HepG2 (cell line): ENCODE results near the gene CXCR5.

Experiments
- AGO1 ChIP-seq: fragments of 200-400 bp; formaldehyde crosslinking; IDR thresholded peaks from 2 replicates; pipeline ENCODE4 v1.6.1; 2017; ENCODE audit warnings: mild to moderate bottlenecking, low read depth, low read length, moderate library complexity; ENCODE audit not compliant: poor library complexity, severe bottlenecking
- ATF2 ChIP-seq: sonication (generic); formaldehyde crosslinking; IDR thresholded peaks from 2 replicates; pipeline ENCODE4 v1.4.0; 2020; ENCODE audit warnings: missing genetic modification reagents
- CTCF ChIP-seq: sonication (generic); formaldehyde crosslinking; IDR thresholded peaks from 2 replicates; pipeline ENCODE4 v1.5.0; 2020; ENCODE audit warnings: mild to moderate bottlenecking, missing genetic modification reagents, moderate library complexity
- HCFC1 ChIP-seq: fragments of 150-350 bp; IDR thresholded peaks from 2 replicates; pipeline ENCODE4 v1.6.1; 2014; ENCODE audit warnings: low read depth, low read length
- MAZ ChIP-seq, 2 experiments: sonication (generic) in 1 of 2; formaldehyde crosslinking in 1 of 2; IDR thresholded peaks; 2 replicates each; pipeline versions ENCODE4 v1.5.0 to v1.6.1; 2012 to 2020; ENCODE audit warnings: low read depth in 2 of 2, mild to moderate bottlenecking in 2 of 2, borderline replicate concordance in 1 of 2, improper control_type of control experiment in 1 of 2, low read length in 1 of 2, missing genetic modification reagents in 1 of 2, moderate library complexity in 1 of 2
- MXI1 ChIP-seq: IDR thresholded peaks from 3 replicates; pipeline ENCODE4 v1.6.1; 2012; ENCODE audit warnings: low read depth, low read length, inconsistent platforms, borderline replicate concordance
- PPARG ChIP-seq: conservative IDR thresholded peaks from 2 replicates; pipeline ENCODE4 v1.6.1; 2016; ENCODE audit warnings: missing biosample characterization, missing genetic modification reagents
- SAFB2 ChIP-seq: sonication (generic); formaldehyde crosslinking; IDR thresholded peaks from 2 replicates; pipeline ENCODE4 v1.5.1; 2020; ENCODE audit warnings: missing genetic modification reagents, low read depth, mild to moderate bottlenecking, borderline replicate concordance
- TMF1 ChIP-seq: sonication (generic); formaldehyde crosslinking; IDR thresholded peaks from 2 replicates; pipeline ENCODE4 v1.8.1; 2022; ENCODE audit warnings: low read depth, missing genetic modification reagents
- ZBTB1 ChIP-seq: sonication (generic); formaldehyde crosslinking; IDR thresholded peaks from 2 replicates; pipeline ENCODE4 v1.4.0; 2020; ENCODE audit warnings: missing genetic modification reagents, borderline replicate concordance
- ZNF232 ChIP-seq: sonication (generic); formaldehyde crosslinking; IDR thresholded peaks from 2 replicates; pipeline ENCODE4 v1.4.0; 2020; ENCODE audit warnings: missing genetic modification reagents, borderline replicate concordance
- ZNF552 ChIP-seq: sonication (generic); formaldehyde crosslinking; IDR thresholded peaks from 2 replicates; pipeline ENCODE4 v1.9.0; 2022; ENCODE audit warnings: missing genetic modification reagents, mild to moderate bottlenecking, borderline replicate concordance
- ZNF879 ChIP-seq: sonication (generic); formaldehyde crosslinking; IDR thresholded peaks from 2 replicates; pipeline ENCODE4 v1.8.1; 2023; ENCODE audit warnings: missing genetic modification reagents

DNA sequence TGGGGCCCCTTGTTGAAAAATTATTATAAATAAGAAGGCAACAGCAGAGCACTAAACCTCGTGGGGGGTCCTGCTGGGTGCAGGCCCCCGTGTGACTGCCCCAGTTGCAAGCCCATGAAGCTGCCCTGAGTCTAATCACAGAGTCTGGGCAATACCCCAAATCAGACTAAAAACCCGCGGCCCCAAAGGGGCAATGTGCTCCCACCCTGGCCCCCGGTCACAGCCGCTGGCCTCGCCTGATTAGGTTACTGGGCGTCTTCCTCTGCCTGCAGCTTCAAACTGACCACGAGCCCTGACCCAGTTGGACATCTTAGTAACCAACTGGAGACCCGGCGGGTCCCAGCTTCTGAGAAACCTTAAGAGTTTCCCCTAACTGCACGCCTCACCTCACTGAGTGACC, 1.6 kb downstream of the CXCR5 start:
- TF ChIP-seq ZBTB1 (CRISPR knock-in tag) (no peak), SAFB2 (no peak), ZNF232 (CRISPR knock-in tag) (no peak), MAZ (IDR thresholded peaks at IDR 0.05; ENCODE audit: borderline replicate concordance, low read depth, low read length) (no peak), MAZ (CRISPR knock-in tag; IDR thresholded peaks at IDR 0.05; ENCODE audit: low read depth) (no peak), ATF2 (CRISPR knock-in tag) (no peak), ZNF552 (CRISPR knock-in tag) (no peak), HCFC1 (no peak), AGO1 (no peak), MXI1 (no peak), ZNF879 (no peak), TMF1 (CRISPR knock-in tag) (no peak), PPARG (CRISPR knock-in tag) (no peak), CTCF (no peak)
